ENCODE results near the gene HSD17B4. TPM values are rescaled to one million over a fixed set of nuclear protein-coding genes. Genes with fewer than 3 reads are reported as not detected.
"Not testable (repeated sequence)": the region's sequence is repeated elsewhere in the genome, so short reads cannot be mapped to it uniquely, and the experiment has no call there.

HSD17B4 gene
- total RNA-seq, 5 donors from 2014 or later (not counting 1 experiment from before 2014, with no cell fraction given): 32.1 to 79.6 (median 54.0) TPM

- no peak overlapping the region for H3K4me3 ChIP-seq (ENCODE audit: control insufficient read depth in 1 of 2, extremely low read depth in 1 of 2, low read length in 1 of 2)
- H3K27me3 Mint-ChIP-seq: no peaks in the 10 kb centered on the region
- no peak overlapping the region for H3K4me3 Mint-ChIP-seq
- H3K36me3 Mint-ChIP-seq: no peaks in the 10 kb centered on the region
- no peak for ATAC-seq (replicated peaks in 1 of 4)
- H3K9me3 Mint-ChIP-seq: no peaks in the 10 kb centered on the region
- CTCF ChIA-PET: interaction anchor here in 1 of 2 donors (0.6 to 2.6 kb wide), 2 partner anchors 10 to 430 kb away, joined by 3 to 11 read pairs; partner anchors contain the start of gene DTWD2
- H3K36me3 ChIP-seq (ENCODE audit: control insufficient read depth in 2 of 2, extremely low read depth in 1 of 2, insufficient read depth in 1 of 2, low read length in 1 of 2): no peaks in the 10 kb centered on the region
- DNase-seq: no peak
- H3K4me1 Mint-ChIP-seq: peaks cover 11 to 14% (median 12%) of the 10 kb centered on the region in 3 donors
- no peaks in the 10 kb centered on the region for H3K9me3 ChIP-seq
- peaks cover 0 to 5% of the 10 kb centered on the region in 2 experiments for H3K4me1 ChIP-seq (ENCODE audit: control insufficient read depth in 1 of 2, extremely low read depth in 1 of 2, insufficient read depth in 2 of 2, low read length in 2 of 2)
- peaks cover 0 to 3% of the 10 kb centered on the region in 2 experiments for H3K27me3 ChIP-seq (replicated peaks in 1 of 2; ENCODE audit: control insufficient read depth in 2 of 2, extremely low read depth in 1 of 2, insufficient read depth in 2 of 2, low read length in 1 of 2)
- H3K27ac Mint-ChIP-seq: no peak overlapping the region
- no peak overlapping the region for H3K27ac ChIP-seq (ENCODE audit: low read length)
- POLR2A ChIA-PET: interaction anchor here in 1 of 2 donors (0.5 kb wide), 1 partner anchor 395 kb away, joined by 3 read pairs; no protein-coding TSS in a partner anchor
- whole genome bisulfite sequencing (ENCODE audit: insufficient coverage): no CpG with 5 or more reads among the region's 2 CpGs
Observed at GRCh38 chr5:119418606-119419100, 33.6 kb upstream of the HSD17B4 start.

GRCh38 chr5:119420169-119420568 lies 32.1 kb upstream of the HSD17B4 start:
- ChIA-PET POLR2A (interaction anchor here in 1 of 2 donors (0.6 kb wide), 1 partner anchor 203 kb away, joined by 3 read pairs; no protein-coding TSS in a partner anchor), CTCF (no interaction called here)
- no peaks in the 10 kb centered on the region for H3K9me3 Mint-ChIP-seq
- H3K4me1 Mint-ChIP-seq: peaks cover 11 to 14% (median 12%) of the 10 kb centered on the region in 3 donors
- Histone ChIP-seq H3K27ac (ENCODE audit: low read length) (no peak overlapping the region), H3K27me3 (replicated peaks in 1 of 2; ENCODE audit: control insufficient read depth in 2 of 2, extremely low read depth in 1 of 2, insufficient read depth in 2 of 2, low read length in 1 of 2) (peaks cover 0 to 3% of the 10 kb centered on the region in 2 experiments), H3K36me3 (ENCODE audit: control insufficient read depth in 2 of 2, extremely low read depth in 1 of 2, insufficient read depth in 1 of 2, low read length in 1 of 2) (no peaks in the 10 kb centered on the region), H3K4me1 (ENCODE audit: control insufficient read depth in 1 of 2, extremely low read depth in 1 of 2, insufficient read depth in 2 of 2, low read length in 2 of 2) (peaks cover 0 to 5% of the 10 kb centered on the region in 2 experiments), H3K9me3 (no peaks in the 10 kb centered on the region), H3K4me3 (ENCODE audit: control insufficient read depth in 1 of 2, extremely low read depth in 1 of 2, low read length in 1 of 2) (no peak overlapping the region)
- DNase-seq: no peak
- H3K36me3 Mint-ChIP-seq: no peaks in the 10 kb centered on the region
- H3K4me3 Mint-ChIP-seq: no peak overlapping the region
- no peaks in the 10 kb centered on the region for H3K27me3 Mint-ChIP-seq
- no CpG with 5 or more reads among the region's 3 CpGs for WGBS (ENCODE audit: insufficient coverage)
- no peak overlapping the region for H3K27ac Mint-ChIP-seq
- ATAC-seq (replicated peaks in 1 of 4): no peak

GRCh38 chr5:119426057-119426456 lies 26.2 kb upstream of the HSD17B4 start:
- H3K27ac ChIP-seq (ENCODE audit: low read length): no peak overlapping the region

GRCh38 chr5:119427060-119427459 lies 25.2 kb upstream of the HSD17B4 start:
- Mint-ChIP-seq H3K4me3 (no peak overlapping the region), H3K4me1 (no peaks in the 10 kb centered on the region), H3K9me3 (no peaks in the 10 kb centered on the region), H3K27me3 (peaks cover 0 to 7% of the 10 kb centered on the region in 2 donors), H3K27ac (no peak overlapping the region), H3K36me3 (no peaks in the 10 kb centered on the region)
- Histone ChIP-seq H3K36me3 (ENCODE audit: control insufficient read depth in 2 of 2, extremely low read depth in 1 of 2, insufficient read depth in 1 of 2, low read length in 1 of 2) (no peaks in the 10 kb centered on the region), H3K27me3 (replicated peaks in 1 of 2; ENCODE audit: control insufficient read depth in 2 of 2, extremely low read depth in 1 of 2, insufficient read depth in 2 of 2, low read length in 1 of 2) (no peaks in the 10 kb centered on the region), H3K27ac (ENCODE audit: low read length) (no peak overlapping the region), H3K4me3 (ENCODE audit: control insufficient read depth in 1 of 2, extremely low read depth in 1 of 2, low read length in 1 of 2) (no peak overlapping the region), H3K9me3 (no peaks in the 10 kb centered on the region), H3K4me1 (ENCODE audit: control insufficient read depth in 1 of 2, extremely low read depth in 1 of 2, insufficient read depth in 2 of 2, low read length in 2 of 2) (no peaks in the 10 kb centered on the region)
- no peak for DNase-seq
- no CpG with 5 or more reads among the region's 2 CpGs for WGBS (ENCODE audit: insufficient coverage)
- ATAC-seq (replicated peaks in 1 of 4): no peak
- ChIA-PET POLR2A (no interaction called here), CTCF (no interaction called here)

More at GRCh38 chr5:119426057-119426456, 26.2 kb upstream of the HSD17B4 start:
- Histone ChIP-seq H3K4me1 (ENCODE audit: control insufficient read depth in 1 of 2, extremely low read depth in 1 of 2, insufficient read depth in 2 of 2, low read length in 2 of 2) (no peaks in the 10 kb centered on the region), H3K4me3 (ENCODE audit: control insufficient read depth in 1 of 2, extremely low read depth in 1 of 2, low read length in 1 of 2) (no peak overlapping the region), H3K36me3 (ENCODE audit: control insufficient read depth in 2 of 2, extremely low read depth in 1 of 2, insufficient read depth in 1 of 2, low read length in 1 of 2) (no peaks in the 10 kb centered on the region), H3K9me3 (no peaks in the 10 kb centered on the region), H3K27me3 (replicated peaks in 1 of 2; ENCODE audit: control insufficient read depth in 2 of 2, extremely low read depth in 1 of 2, insufficient read depth in 2 of 2, low read length in 1 of 2) (no peaks in the 10 kb centered on the region)
- WGBS (ENCODE audit: insufficient coverage): no CpG with 5 or more reads among the region's 3 CpGs
- POLR2A ChIA-PET: no interaction called here
- Mint-ChIP-seq H3K4me3 (no peak overlapping the region), H3K4me1 (no peaks in the 10 kb centered on the region), H3K9me3 (no peaks in the 10 kb centered on the region), H3K27ac (no peak overlapping the region), H3K27me3 (peaks cover 0 to 4% of the 10 kb centered on the region in 2 donors), H3K36me3 (no peaks in the 10 kb centered on the region)
- ATAC-seq (replicated peaks in 1 of 4) (no peak), DNase-seq (no peak)
- CTCF ChIA-PET: no interaction called here

- H3K4me1 ChIP-seq (ENCODE audit: control insufficient read depth in 1 of 2, extremely low read depth in 1 of 2, insufficient read depth in 2 of 2, low read length in 2 of 2); H3K4me3 ChIP-seq (ENCODE audit: control insufficient read depth in 1 of 2, extremely low read depth in 1 of 2, low read length in 1 of 2); H3K9me3 ChIP-seq; CTCF ChIA-PET; H3K4me1 Mint-ChIP-seq; H3K4me3 Mint-ChIP-seq; ATAC-seq (replicated peaks in 1 of 4); H3K9me3 Mint-ChIP-seq; H3K27me3 Mint-ChIP-seq; H3K27ac ChIP-seq (ENCODE audit: low read length); DNase-seq; H3K36me3 Mint-ChIP-seq; H3K36me3 ChIP-seq (ENCODE audit: control insufficient read depth in 2 of 2, extremely low read depth in 1 of 2, insufficient read depth in 1 of 2, low read length in 1 of 2); POLR2A ChIA-PET; H3K27me3 ChIP-seq (replicated peaks in 1 of 2; ENCODE audit: control insufficient read depth in 2 of 2, extremely low read depth in 1 of 2, insufficient read depth in 2 of 2, low read length in 1 of 2); H3K27ac Mint-ChIP-seq: not testable (repeated sequence)
- no CpG with 5 or more reads among the region's 4 CpGs for WGBS (ENCODE audit: insufficient coverage)
Observed at GRCh38 chr5:119427596-119427995, 24.7 kb upstream of the HSD17B4 start.

GRCh38 chr5:119428166-119428565 lies 24.1 kb upstream of the HSD17B4 start:
- H3K27me3 ChIP-seq (replicated peaks in 1 of 2; ENCODE audit: control insufficient read depth in 2 of 2, extremely low read depth in 1 of 2, insufficient read depth in 2 of 2, low read length in 1 of 2); CTCF ChIA-PET; ATAC-seq (replicated peaks in 1 of 4); H3K27ac ChIP-seq (ENCODE audit: low read length); H3K4me3 Mint-ChIP-seq; DNase-seq; H3K36me3 Mint-ChIP-seq; H3K4me1 ChIP-seq (ENCODE audit: control insufficient read depth in 1 of 2, extremely low read depth in 1 of 2, insufficient read depth in 2 of 2, low read length in 2 of 2); H3K27me3 Mint-ChIP-seq; H3K4me1 Mint-ChIP-seq; H3K27ac Mint-ChIP-seq; POLR2A ChIA-PET; H3K4me3 ChIP-seq (ENCODE audit: control insufficient read depth in 1 of 2, extremely low read depth in 1 of 2, low read length in 1 of 2); H3K36me3 ChIP-seq (ENCODE audit: control insufficient read depth in 2 of 2, extremely low read depth in 1 of 2, insufficient read depth in 1 of 2, low read length in 1 of 2); H3K9me3 ChIP-seq; H3K9me3 Mint-ChIP-seq: not testable (repeated sequence)
- no CpG with 5 or more reads among the region's 1 CpG for WGBS (ENCODE audit: insufficient coverage)

GRCh38 chr5:119428574-119428973 lies 23.7 kb upstream of the HSD17B4 start:
- H3K9me3 ChIP-seq; ATAC-seq (replicated peaks in 1 of 4); CTCF ChIA-PET; H3K27ac ChIP-seq (ENCODE audit: low read length); H3K4me1 ChIP-seq (ENCODE audit: control insufficient read depth in 1 of 2, extremely low read depth in 1 of 2, insufficient read depth in 2 of 2, low read length in 2 of 2); POLR2A ChIA-PET; H3K27ac Mint-ChIP-seq; H3K36me3 ChIP-seq (ENCODE audit: control insufficient read depth in 2 of 2, extremely low read depth in 1 of 2, insufficient read depth in 1 of 2, low read length in 1 of 2); H3K4me3 ChIP-seq (ENCODE audit: control insufficient read depth in 1 of 2, extremely low read depth in 1 of 2, low read length in 1 of 2); H3K9me3 Mint-ChIP-seq; H3K4me1 Mint-ChIP-seq; H3K27me3 ChIP-seq (replicated peaks in 1 of 2; ENCODE audit: control insufficient read depth in 2 of 2, extremely low read depth in 1 of 2, insufficient read depth in 2 of 2, low read length in 1 of 2); H3K4me3 Mint-ChIP-seq; H3K36me3 Mint-ChIP-seq; DNase-seq; H3K27me3 Mint-ChIP-seq: not testable (repeated sequence)
- WGBS (ENCODE audit: insufficient coverage): 78% methylated on average over 1 of the region's 3 CpGs

Measured in T-cell (primary cell).